Tibial artery (tissue), 4 donors: Measurements from ENCODE around the gene MSH3.

Source experiments
- DNase-seq, 2 donors: peaks; one replicate each; pipeline ENCODE4 v3.0.0-alpha.2; 2019
- H3K27ac ChIP-seq, 2 donors: fragments of 200-600 bp; sonication (generic) in 1 of 2; 1 replicate in 1 of 2; 2 replicates in 1 of 2; pipeline ENCODE4 v1.5.1; 2018 to 2019; ENCODE audit warnings: mild to moderate bottlenecking in 1 of 2
- H3K27me3 ChIP-seq, 2 donors: fragments of 200-600 bp; sonication (generic) in 1 of 2; one replicate each; pipeline versions ENCODE4 v1.5.1 to v1.6.0; 2016 to 2019
- H3K36me3 ChIP-seq, 3 donors: fragments of 200-600 bp; sonication (generic) in 2 of 3; one replicate each; pipeline ENCODE4 v1.5.1; 2016 to 2019; ENCODE audit warnings: mild to moderate bottlenecking in 2 of 3
- H3K4me1 ChIP-seq, 4 donors: fragments of 200-600 bp; sonication (generic) in 2 of 4; 1 replicate in 3 of 4; 2 replicates in 1 of 4; pipeline ENCODE4 v1.5.1; 2016 to 2019
- H3K4me3 ChIP-seq, 2 donors: fragments of 200-600 bp; sonication (generic) in 1 of 2; 1 replicate in 1 of 2; 2 replicates in 1 of 2; pipeline ENCODE4 v1.5.1; 2018 to 2019; ENCODE audit warnings: mild to moderate bottlenecking in 2 of 2
- H3K9me3 ChIP-seq, 3 donors: fragments of 200-600 bp; sonication (generic) in 1 of 3; one replicate each; pipeline ENCODE4 v1.5.1; 2016 to 2019
- CTCF ChIP-seq, 2 experiments: fragments of 200-600 bp in 1 of 2; fragments of 450-650 bp in 1 of 2; IDR thresholded peaks; one replicate each; pipeline ENCODE4 v1.5.1; 2017 to 2019; ENCODE audit warnings: antibody characterized with exemption in 2 of 2, mild to moderate bottlenecking in 1 of 2, moderate library complexity in 1 of 2
- intact Hi-C: fragments of 100-400 bp; cut with DNase I; formaldehyde crosslinking; loops from one replicate; pipeline ENCODE4 v1.15.0; 2023; ENCODE audit warnings: low total_unique reads

MSH3 gene

GRCh38 chr5:80722916-80723315, 68.5 kb downstream of the MSH3 start:
- Histone ChIP-seq H3K9me3 (peaks cover 0 to 6% (median 0%) of the 10 kb centered on the region in 3 donors), H3K4me1 (no peaks in the 10 kb centered on the region), H3K36me3 (peaks cover 33 to 40% (median 37%) of the 10 kb centered on the region in 3 donors), H3K27ac (no peak overlapping the region), H3K4me3 (no peak overlapping the region), H3K27me3 (no peaks in the 10 kb centered on the region)
- no peak for DNase-seq
- intact Hi-C loops, result no loop called here
- TF ChIP-seq CTCF (IDR thresholded peaks at IDR 0.05), result no peak

- Histone ChIP-seq H3K27ac (no peak overlapping the region), H3K27me3 (no peaks in the 10 kb centered on the region), H3K4me1 (no peaks in the 10 kb centered on the region), H3K36me3 (peaks cover 28 to 38% (median 37%) of the 10 kb centered on the region in 3 donors), H3K4me3 (no peak overlapping the region), H3K9me3 (no peaks in the 10 kb centered on the region)
- no peak for TF ChIP-seq CTCF (IDR thresholded peaks at IDR 0.05)
- no peak for DNase-seq
- intact Hi-C loops, result no loop called here
Measured at GRCh38 chr5:80725446-80725845, 71.0 kb downstream of the MSH3 start.

- Histone ChIP-seq H3K4me1 (no peaks in the 10 kb centered on the region), H3K36me3 (peaks cover 0 to 8% (median 0%) of the 10 kb centered on the region in 3 donors), H3K9me3 (no peaks in the 10 kb centered on the region), H3K27me3 (no peaks in the 10 kb centered on the region), H3K27ac (no peak overlapping the region), H3K4me3 (no peak overlapping the region)
- intact Hi-C loops, result no loop called here
- DNase-seq, result no peak
- TF ChIP-seq CTCF (IDR thresholded peaks at IDR 0.05), result no peak
Measured at GRCh38 chr5:80736730-80737129, 82.3 kb downstream of the MSH3 start.

GRCh38 chr5:80738466-80738865, 84.0 kb downstream of the MSH3 start:
- Histone ChIP-seq H3K27me3 (no peaks in the 10 kb centered on the region), H3K36me3 (peaks cover 9 to 15% (median 9%) of the 10 kb centered on the region in 3 donors), H3K4me1 (no peaks in the 10 kb centered on the region), H3K27ac (no peak overlapping the region), H3K9me3 (no peaks in the 10 kb centered on the region), H3K4me3 (no peak overlapping the region)
- no peak for TF ChIP-seq CTCF (IDR thresholded peaks at IDR 0.05)
- intact Hi-C loops, result no loop called here
- DNase-seq, result no peak

GRCh38 chr5:80739057-80739456, 84.6 kb downstream of the MSH3 start:
- H3K4me1 ChIP-seq, result no peaks in the 10 kb centered on the region
- no peaks in the 10 kb centered on the region for H3K9me3 ChIP-seq
- DNase-seq, result no peak
- H3K4me3 ChIP-seq, result no peak overlapping the region
- H3K27me3 ChIP-seq, result no peaks in the 10 kb centered on the region
- no peak for TF ChIP-seq CTCF (IDR thresholded peaks at IDR 0.05)
- no peak overlapping the region for H3K27ac ChIP-seq
- H3K36me3 ChIP-seq, result peaks cover 9 to 18% (median 9%) of the 10 kb centered on the region in 3 donors
- intact Hi-C loops, result no loop called here

- H3K27ac ChIP-seq, result no peak overlapping the region
- H3K4me1 ChIP-seq, result no peaks in the 10 kb centered on the region
- no peak for TF ChIP-seq CTCF (IDR thresholded peaks at IDR 0.05)
- no peaks in the 10 kb centered on the region for H3K9me3 ChIP-seq
- intact Hi-C loops, result no loop called here
- no peaks in the 10 kb centered on the region for H3K27me3 ChIP-seq
- H3K36me3 ChIP-seq, result peaks cover 10 to 21% (median 13%) of the 10 kb centered on the region in 3 donors
- H3K4me3 ChIP-seq, result no peak overlapping the region
- no peak for DNase-seq
Measured at GRCh38 chr5:80739496-80739895, 85.0 kb downstream of the MSH3 start.
